IMR-90 (cell line): ENCODE results near the gene CDH12.

Source experiments
- CHD1 ChIP-seq: IDR thresholded peaks from 2 replicates; pipeline ENCODE4 v1.6.1; 2012; ENCODE audit warnings: low read depth, low read length, improper control_type of control experiment
- CTCF ChIP-seq: conservative IDR thresholded peaks from 2 replicates; pipeline ENCODE4 v1.5.1; 2012; ENCODE audit warnings: mild to moderate bottlenecking, low read depth, low read length, improper control_type of control experiment
- ELK1 ChIP-seq: fragments of 150-350 bp; IDR thresholded peaks from 2 replicates; pipeline ENCODE4 v1.6.1; 2016; ENCODE audit warnings: low read depth, mild to moderate bottlenecking, low read length, moderate library complexity, borderline replicate concordance
- MAFK ChIP-seq: IDR thresholded peaks from 2 replicates; pipeline ENCODE4 v1.6.1; 2012; ENCODE audit warnings: low read depth, low read length, improper control_type of control experiment
- RCOR1 ChIP-seq: IDR thresholded peaks from 2 replicates; pipeline ENCODE4 v1.6.1; 2012; ENCODE audit warnings: mild to moderate bottlenecking, low read length, improper control_type of control experiment; ENCODE audit not compliant: insufficient replicate concordance
- RFX5 ChIP-seq: IDR thresholded peaks from 2 replicates; pipeline ENCODE4 v1.8.0; 2012; ENCODE audit warnings: low read depth, mild to moderate bottlenecking, low read length, moderate library complexity
- SMC3 ChIP-seq: fragments of 150-350 bp; IDR thresholded peaks from 2 replicates; pipeline ENCODE4 v1.6.1; 2016; ENCODE audit warnings: low read depth, mild to moderate bottlenecking, antibody characterized with exemption, low read length, moderate library complexity

GRCh38 chr5:22683050-22683449 is 170.1 kb downstream of the CDH12 start:
- TF ChIP-seq CTCF (no peak), RFX5 (no peak), RCOR1 (no peak), CHD1 (no peak), ELK1 (no peak), MAFK (no peak), SMC3 (no peak)
